SK-N-SH treated with all-trans-retinoic acid at 6 μM for 48 hours (cell line): Measurements from ENCODE around the gene PCNX4.

Experiments used
- CSDC2 ChIP-seq: fragments of 250-450 bp; sonication (Bioruptor Pico); IDR thresholded peaks from 2 replicates; pipeline ENCODE4 v1.5.0; 2020; ENCODE audit warnings: mild to moderate bottlenecking, moderate library complexity
- ZC3H10 ChIP-seq: fragments of 250-450 bp; sonication (Bioruptor Pico); IDR thresholded peaks from 2 replicates; pipeline ENCODE4 v1.5.1; 2021; ENCODE audit warnings: mild to moderate bottlenecking, moderate library complexity
- ZFP30 ChIP-seq: fragments of 450-650 bp; formaldehyde crosslinking; IDR thresholded peaks from 2 replicates; pipeline ENCODE4 v1.5.0; 2022; ENCODE audit warnings: mild to moderate bottlenecking, moderate library complexity
- ZNF70 ChIP-seq: fragments of 450-650 bp; formaldehyde crosslinking; IDR thresholded peaks from 2 replicates; pipeline ENCODE4 v1.5.0; 2020; ENCODE audit warnings: mild to moderate bottlenecking, moderate library complexity

- TF ChIP-seq ZFP30 (CRISPR knock-in tag) (no peak), CSDC2 (CRISPR knock-in tag) (no peak), ZNF70 (CRISPR knock-in tag) (no peak), ZC3H10 (no peak)
These were observed 79.2 kb downstream of the PCNX4 start for GRCh38 chr14:60170948-60171347.
